C4-2B (cell line): ENCODE data around the gene LINC00632.
A peak's percentile ranks its signal among the peaks of the same experiment; 100 is the strongest.

Experiments
- H3K27ac ChIP-seq: fragments of 450-650 bp; 2 replicates; pipeline ENCODE4 v1.5.1; 2017
- ZFX ChIP-seq: fragments of 450-650 bp; IDR thresholded peaks from 2 replicates; pipeline ENCODE4 v1.6.1; 2017
- TF ChIP-seq, protein P1 (sequence below): fragments of 450-650 bp; conservative IDR thresholded peaks from 2 replicates; pipeline ENCODE4 v1.5.1; 2017; ENCODE audit warnings: mild to moderate bottlenecking

The LINC00632 gene

DNA sequence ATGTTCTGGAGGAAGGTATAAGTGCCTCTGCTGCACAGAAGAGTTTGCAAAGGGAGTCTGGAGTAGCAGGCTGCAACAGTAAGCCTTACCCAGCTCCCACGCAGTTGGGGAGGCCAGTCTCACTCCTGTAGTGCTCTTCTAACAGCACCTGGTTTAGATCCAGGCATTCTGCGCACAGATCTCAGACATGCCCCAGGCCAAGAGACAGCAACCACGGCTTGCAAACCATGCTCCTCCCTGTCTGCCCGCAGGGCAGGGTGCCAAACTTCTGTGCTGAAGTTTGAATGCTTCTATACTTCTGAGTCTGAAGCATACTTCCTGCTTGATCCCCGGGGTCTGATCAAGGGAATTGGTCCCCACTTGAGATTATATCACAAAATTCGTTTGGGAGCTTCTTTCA, 106.3 kb downstream of the LINC00632 start:
- TF ChIP-seq, protein P1, sequence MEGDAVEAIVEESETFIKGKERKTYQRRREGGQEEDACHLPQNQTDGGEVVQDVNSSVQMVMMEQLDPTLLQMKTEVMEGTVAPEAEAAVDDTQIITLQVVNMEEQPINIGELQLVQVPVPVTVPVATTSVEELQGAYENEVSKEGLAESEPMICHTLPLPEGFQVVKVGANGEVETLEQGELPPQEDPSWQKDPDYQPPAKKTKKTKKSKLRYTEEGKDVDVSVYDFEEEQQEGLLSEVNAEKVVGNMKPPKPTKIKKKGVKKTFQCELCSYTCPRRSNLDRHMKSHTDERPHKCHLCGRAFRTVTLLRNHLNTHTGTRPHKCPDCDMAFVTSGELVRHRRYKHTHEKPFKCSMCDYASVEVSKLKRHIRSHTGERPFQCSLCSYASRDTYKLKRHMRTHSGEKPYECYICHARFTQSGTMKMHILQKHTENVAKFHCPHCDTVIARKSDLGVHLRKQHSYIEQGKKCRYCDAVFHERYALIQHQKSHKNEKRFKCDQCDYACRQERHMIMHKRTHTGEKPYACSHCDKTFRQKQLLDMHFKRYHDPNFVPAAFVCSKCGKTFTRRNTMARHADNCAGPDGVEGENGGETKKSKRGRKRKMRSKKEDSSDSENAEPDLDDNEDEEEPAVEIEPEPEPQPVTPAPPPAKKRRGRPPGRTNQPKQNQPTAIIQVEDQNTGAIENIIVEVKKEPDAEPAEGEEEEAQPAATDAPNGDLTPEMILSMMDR = no peak
- TF ChIP-seq ZFX = no peak
- H3K27ac ChIP-seq = no peak overlapping the region

DNA sequence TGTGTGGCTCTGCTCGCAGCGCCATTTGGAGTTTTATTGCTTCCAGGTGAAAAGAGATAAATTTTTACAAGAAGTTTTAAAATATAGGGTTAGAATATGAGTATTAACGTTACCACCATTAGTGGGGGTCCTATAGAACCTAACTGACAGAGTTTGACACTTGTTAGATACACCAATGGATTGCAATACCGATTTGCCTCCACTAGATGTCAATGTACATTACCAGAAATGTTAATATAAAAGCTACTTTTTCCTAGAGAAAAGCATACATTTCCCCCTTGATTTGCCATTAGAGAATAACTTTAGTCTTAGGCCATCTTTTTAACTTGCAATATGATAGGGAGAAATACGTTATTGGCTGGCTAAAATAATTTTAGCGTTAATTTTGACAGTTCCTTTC, 108.4 kb downstream of the LINC00632 start:
- no peak for TF ChIP-seq ZFX
- TF ChIP-seq, protein P1 = peak; percentile 66
- H3K27ac ChIP-seq = no peak overlapping the region

DNA sequence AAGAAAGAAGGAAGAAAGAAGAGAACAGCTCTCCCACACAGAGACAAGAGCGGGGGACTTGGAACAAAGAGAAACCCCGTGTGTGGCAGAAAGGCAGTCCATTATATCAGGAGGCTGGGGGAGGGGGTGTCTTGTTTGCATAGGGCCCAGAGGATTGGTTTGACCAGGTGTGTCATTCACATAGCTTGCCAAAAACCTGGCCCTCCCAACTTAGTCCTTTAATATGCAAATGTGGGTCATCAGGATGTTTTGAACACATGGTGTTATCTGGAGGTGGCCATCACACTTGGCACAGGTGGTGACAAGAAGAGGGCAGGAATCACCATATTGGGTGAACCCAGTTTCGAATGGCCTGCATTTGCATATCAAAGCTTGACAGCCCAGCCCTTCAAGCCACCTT, 111.7 kb downstream of the LINC00632 start:
- TF ChIP-seq ZFX = no peak
- TF ChIP-seq, protein P1 = no peak
- H3K27ac ChIP-seq = no peak overlapping the region

DNA sequence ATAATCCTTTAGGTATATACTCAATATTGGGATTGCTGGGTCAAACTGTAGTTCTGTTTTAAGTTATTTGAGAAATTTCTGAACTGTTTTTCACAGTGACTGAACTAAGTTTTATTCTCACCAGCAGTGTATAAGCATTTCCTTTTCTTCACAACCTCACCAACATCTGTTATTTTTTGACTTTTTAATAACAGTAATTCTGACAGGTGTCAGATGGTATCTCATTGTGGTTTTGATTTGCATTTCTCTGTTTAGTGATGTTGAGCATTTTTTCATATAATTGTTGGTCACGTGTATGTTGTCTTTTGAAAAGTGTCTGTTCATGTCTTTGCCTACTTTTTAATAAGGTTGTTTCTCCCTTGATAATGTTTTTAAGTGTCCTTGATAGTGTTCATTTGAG, 112.6 kb downstream of the LINC00632 start:
- TF ChIP-seq, protein P1 = no peak
- no peak for TF ChIP-seq ZFX
- no peak overlapping the region for H3K27ac ChIP-seq

- H3K27ac ChIP-seq = no peak overlapping the region
- TF ChIP-seq ZFX = no peak
- TF ChIP-seq, protein P1 = no peak
These were observed 113.3 kb downstream of the LINC00632 start for GRCh38 chrX:140822861-140823260.

DNA sequence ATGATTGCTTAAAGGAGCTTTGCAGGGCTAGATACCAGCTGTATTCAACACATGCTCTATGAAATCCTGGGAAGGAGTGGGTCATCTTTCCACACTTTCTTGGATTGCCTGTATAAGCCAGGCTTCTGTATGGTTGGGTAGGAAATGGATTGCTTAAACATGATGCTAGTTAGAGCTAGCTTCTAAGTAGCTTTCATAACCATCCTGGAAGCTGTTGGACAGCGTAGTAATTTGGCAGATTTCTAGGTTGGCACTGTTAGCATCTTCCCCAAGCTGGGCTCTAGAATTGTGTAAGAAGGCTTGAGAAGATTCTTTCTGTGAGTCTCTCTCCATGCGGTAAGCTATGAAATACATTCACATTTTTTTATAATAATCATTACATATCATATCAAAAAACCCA, 127.3 kb downstream of the LINC00632 start:
- TF ChIP-seq, protein P1 = no peak
- no peak for TF ChIP-seq ZFX
- no peak overlapping the region for H3K27ac ChIP-seq
